Chondrocyte (in vitro differentiated cells): Measurements from ENCODE around the gene FBXL15. TPM values are rescaled to one million over a fixed set of nuclear protein-coding genes. Genes with fewer than 3 reads are reported as not detected.

Experiments used
- DNase-seq: peaks from one replicate; pipeline ENCODE4 v3.0.0; 2021; ENCODE audit warnings: mixed read lengths, low spot score
- H3K27ac Mint-ChIP-seq: one replicate; pipeline ENCODE4 v1.8.0; 2021; ENCODE audit warnings: mild to moderate bottlenecking, moderate library complexity, mixed read lengths; ENCODE audit not compliant: unreplicated experiment
- H3K27me3 Mint-ChIP-seq: 2 replicates; pipeline ENCODE4 v1.8.0; 2021; ENCODE audit warnings: low read depth, mixed read lengths
- H3K36me3 Mint-ChIP-seq: 2 replicates; pipeline ENCODE4 v1.8.0; 2021; ENCODE audit warnings: low read depth, mixed read lengths
- H3K4me1 Mint-ChIP-seq: 2 replicates; pipeline ENCODE4 v1.8.0; 2021; ENCODE audit warnings: low read depth, mild to moderate bottlenecking, mixed read lengths
- H3K4me3 Mint-ChIP-seq: one replicate; pipeline ENCODE4 v1.8.0; 2021; ENCODE audit warnings: mild to moderate bottlenecking, moderate library complexity, mixed read lengths; ENCODE audit not compliant: unreplicated experiment
- H3K9me3 Mint-ChIP-seq: 2 replicates; pipeline ENCODE4 v1.8.0; 2021; ENCODE audit warnings: low read depth, mixed read lengths
- CTCF ChIP-seq: fragments of 200-600 bp; sonication (generic); IDR thresholded peaks from 2 replicates; pipeline ENCODE4 v1.5.0; 2021; ENCODE audit warnings: antibody characterized with exemption, mild to moderate bottlenecking, moderate library complexity
- total RNA-seq: library from RNA; stranded (reverse); gene quantifications from 3 replicates; pipeline ENCODE4 v1.2.1, GENCODE V29; 2021

Gene FBXL15
- total RNA-seq, 1 donor from 2014 or later, result 9.0 TPM

DNA sequence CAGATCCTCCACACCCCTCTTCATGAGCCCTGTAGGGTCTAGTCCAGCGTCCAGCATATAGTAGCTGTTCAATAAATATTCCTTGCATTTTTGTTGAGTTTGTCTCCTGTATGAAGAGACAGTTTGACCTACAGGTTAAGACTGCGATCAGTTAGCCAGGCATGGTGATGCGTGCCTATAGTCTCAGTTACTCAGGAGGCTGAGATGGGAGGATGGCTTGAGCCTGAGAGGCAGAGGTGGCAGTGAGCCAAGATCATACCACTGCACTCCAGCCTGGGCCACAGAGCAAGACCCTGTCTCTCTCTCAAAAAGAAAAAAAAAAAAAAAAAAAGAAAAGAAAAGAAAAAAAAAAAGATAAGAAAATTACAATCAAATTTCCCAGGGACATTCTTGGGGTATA, 16.9 kb downstream of the FBXL15 start:
- Mint-ChIP-seq H3K4me3 (no peak overlapping the region), H3K4me1 (peaks cover 10% of the 10 kb centered on the region)

GRCh38 chr10:102438374-102438773, 17.7 kb downstream of the FBXL15 start:
- Mint-ChIP-seq H3K4me1 (peaks cover 6% of the 10 kb centered on the region), H3K27me3 (peaks cover 7% of the 10 kb centered on the region), H3K9me3 (no peaks in the 10 kb centered on the region), H3K27ac (no peak overlapping the region), H3K36me3 (no peaks in the 10 kb centered on the region), H3K4me3 (no peak overlapping the region)
- no peak for TF ChIP-seq CTCF
- no peak for DNase-seq

More for the DNA sequence above, 16.9 kb downstream of the FBXL15 start:
- Mint-ChIP-seq H3K36me3 (no peaks in the 10 kb centered on the region), H3K9me3 (no peaks in the 10 kb centered on the region), H3K27ac (no peak overlapping the region), H3K27me3 (peaks cover 6% of the 10 kb centered on the region)
- no peak for DNase-seq
- TF ChIP-seq CTCF, result no peak

GRCh38 chr10:102444851-102445250, 24.2 kb downstream of the FBXL15 start:
- H3K4me3 Mint-ChIP-seq, result no peak overlapping the region
- peaks cover 4% of the 10 kb centered on the region for H3K27me3 Mint-ChIP-seq
- no peak overlapping the region for H3K27ac Mint-ChIP-seq
- no peaks in the 10 kb centered on the region for H3K9me3 Mint-ChIP-seq
- DNase-seq, result no peak
- TF ChIP-seq CTCF, result no peak
- peaks cover 6% of the 10 kb centered on the region for H3K4me1 Mint-ChIP-seq
- H3K36me3 Mint-ChIP-seq, result no peaks in the 10 kb centered on the region

DNA sequence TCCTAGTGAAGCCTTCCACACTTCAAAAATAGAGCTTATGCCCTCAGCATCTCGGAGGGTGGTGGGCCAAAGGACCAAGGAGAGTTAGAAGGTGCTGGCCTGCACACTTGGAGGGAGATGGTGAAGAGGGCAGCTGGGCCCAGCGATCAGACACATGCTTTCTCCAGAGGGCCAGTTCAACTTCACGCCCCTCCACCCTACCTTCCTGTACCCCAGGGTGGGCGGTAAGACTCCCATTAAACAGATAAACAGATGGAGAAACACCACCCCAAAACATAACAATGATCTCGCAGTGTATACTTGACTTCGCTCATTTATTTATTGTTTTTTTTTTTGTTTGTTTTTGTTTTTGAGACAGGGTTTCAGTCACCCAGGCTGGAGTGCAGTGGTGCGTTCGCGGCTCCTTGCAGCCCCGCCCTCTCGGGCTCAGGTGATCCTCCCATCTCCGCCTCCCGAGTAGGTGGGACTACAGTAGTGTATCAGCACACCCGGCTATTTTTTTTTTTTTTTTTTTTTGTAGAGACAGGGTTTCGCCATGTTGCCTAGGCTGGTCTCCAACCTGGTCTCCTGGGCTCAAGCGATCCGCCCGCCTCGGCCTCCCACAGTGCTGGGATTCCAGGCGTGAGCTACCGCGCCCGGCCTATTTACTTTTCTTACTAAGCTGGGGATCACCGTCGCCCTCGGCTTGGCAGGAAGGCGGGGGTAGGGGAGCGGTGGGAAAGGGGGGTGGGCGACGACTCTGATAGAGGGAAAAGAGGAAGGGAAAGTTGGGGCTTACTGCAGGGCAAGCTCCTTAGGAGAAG, 28.9 kb downstream of the FBXL15 start:
- H3K4me3 Mint-ChIP-seq, result peak overlapping the region; percentile 85
- H3K27ac Mint-ChIP-seq, result peak overlapping the region; percentile 64
- peaks cover 26% of the 10 kb centered on the region for H3K4me1 Mint-ChIP-seq
- no peaks in the 10 kb centered on the region for H3K36me3 Mint-ChIP-seq
- TF ChIP-seq CTCF, result no peak
- DNase-seq, result no peak
- no peaks in the 10 kb centered on the region for H3K9me3 Mint-ChIP-seq
- H3K27me3 Mint-ChIP-seq, result no peaks in the 10 kb centered on the region

- Mint-ChIP-seq H3K4me3 (peak overlapping the region; percentile 85), H3K36me3 (no peaks in the 10 kb centered on the region), H3K4me1 (peaks cover 26% of the 10 kb centered on the region), H3K27me3 (no peaks in the 10 kb centered on the region), H3K9me3 (no peaks in the 10 kb centered on the region), H3K27ac (peak overlapping the region; percentile 64)
- DNase-seq, result no peak
- no peak for TF ChIP-seq CTCF
Observed at GRCh38 chr10:102450124-102450373, 29.4 kb downstream of the FBXL15 start.
